Measurements from ENCODE around the gene ANO5. TPM values are rescaled to one million over a fixed set of nuclear protein-coding genes. Genes with fewer than 3 reads are reported as not detected.

ANO5 gene
- total and polyA plus RNA-seq, 2 of the 4 experiments (the other 2 are of a cell fraction): not detected

GRCh38 chr11:22194306-22194705 is 1.4 kb downstream of the ANO5 start:
- no peak overlapping the region for H2BK120ac ChIP-seq (ENCODE audit: low read depth, low read length)
- no peak overlapping the region for H3K9ac ChIP-seq (ENCODE audit: low read depth, low read length)
- no peaks in the 10 kb centered on the region for H3K79me1 ChIP-seq (ENCODE audit: low read depth in 1 of 2, low read length in 2 of 2)
- H3K4ac ChIP-seq (ENCODE audit: low read depth, low read length): no peak overlapping the region
- in situ Hi-C loops (cut with MboI; ENCODE audit: low sequenced_read_pairs) (no loop called here), dilution Hi-C loops (cut with HindIII; ENCODE audit: low sequenced_read_pairs, unreplicated experiment) (no loop called here), intact Hi-C loops (cut with micrococcal nuclease) (no loop called here)
- H3K27ac ChIP-seq (ENCODE audit: insufficient read depth, low read length): no peak overlapping the region
- H2BK15ac ChIP-seq (ENCODE audit: low read depth, low read length): no peak overlapping the region
- no peaks in the 10 kb centered on the region; the same call in 1 of the 2 replicates for H3K9me3 ChIP-seq (ENCODE audit: control insufficient read depth, insufficient read depth, low read length)
- H4K91ac ChIP-seq (ENCODE audit: insufficient read depth, low read depth, low read length): no peak overlapping the region
- H3K4me2 ChIP-seq (ENCODE audit: low read depth, low read length): no peak overlapping the region
- no peaks in the 10 kb centered on the region for H3K4me1 ChIP-seq (ENCODE audit: control insufficient read depth, insufficient read depth, low read length)
- no peak overlapping the region for H3K4me3 ChIP-seq (ENCODE audit: insufficient read depth, low read depth, low read length)
- ATAC-seq (ENCODE audit: low read depth): no peak
- no peak overlapping the region for H2BK5ac ChIP-seq (ENCODE audit: low read depth, low read length, poor library complexity, severe bottlenecking)
- no peak overlapping the region for H2AK9ac ChIP-seq (replicated peaks; ENCODE audit: low read depth, low read length, poor library complexity)
- ChIA-PET POLR2A (ENCODE audit: unreplicated experiment) (no interaction called here), CTCF (no interaction called here)
- no peaks in the 10 kb centered on the region for H3K9me1 ChIP-seq (ENCODE audit: insufficient read depth, low read length)
- no peaks in the 10 kb centered on the region for H4K20me1 ChIP-seq (ENCODE audit: insufficient read depth, low read length)
- no peak overlapping the region for H4K8ac ChIP-seq (ENCODE audit: low read depth in 2 of 2, low read length in 2 of 2)
- H3K27me3 ChIP-seq (ENCODE audit: control insufficient read depth, insufficient read depth, low read length): no peaks in the 10 kb centered on the region; the same call in 1 of the 2 replicates
- no peak overlapping the region for H4K5ac ChIP-seq (ENCODE audit: low read depth, low read length)
- no peak overlapping the region for H2AFZ ChIP-seq (replicated peaks; ENCODE audit: low read length, poor library complexity)
- H3K14ac ChIP-seq (replicated peaks; ENCODE audit: low read depth, low read length): no peak overlapping the region
- no CpG with 5 or more reads among the region's 5 CpGs for WGBS, 2 experiments (ENCODE audit: extremely low coverage in 2 of 2, insufficient read length in 1 of 2)
- DNase-seq: no peak
- H3K36me3 ChIP-seq (ENCODE audit: control insufficient read depth, insufficient read depth, low read length): no peaks in the 10 kb centered on the region
- BruUV-seq (replicated peaks): no TSS peak
- no peak overlapping the region for H2AK5ac ChIP-seq (ENCODE audit: low read depth, low read length)
- TF ChIP-seq RAD21 (IDR thresholded peaks at IDR 0.05; ENCODE audit: low read length) (no peak), CEBPB (IDR thresholded peaks at IDR 0.05; ENCODE audit: low read depth, low read length) (no peak), NFE2L2 (IDR thresholded peaks at IDR 0.05; ENCODE audit: low read depth, low read length) (no peak), MAZ (IDR thresholded peaks at IDR 0.05; ENCODE audit: borderline replicate concordance, low read depth, low read length) (no peak), MXI1 (IDR thresholded peaks at IDR 0.05; ENCODE audit: borderline replicate concordance, low read depth, low read length) (no peak), POLR2A (IDR thresholded peaks at IDR 0.05; ENCODE audit: low read depth, low read length) (no peak), BHLHE40 (IDR thresholded peaks at IDR 0.05; ENCODE audit: low read depth, low read length) (no peak), RFX5 (IDR thresholded peaks at IDR 0.05; ENCODE audit: low read depth, low read length) (no peak), CHD1 (IDR thresholded peaks at IDR 0.05; ENCODE audit: low read depth, low read length) (no peak), SMC3 (IDR thresholded peaks at IDR 0.05; ENCODE audit: low read depth, low read length) (no peak), FOS (IDR thresholded peaks at IDR 0.05; ENCODE audit: low read depth, low read length) (no peak)
- TF ChIP-seq, protein P1, sequence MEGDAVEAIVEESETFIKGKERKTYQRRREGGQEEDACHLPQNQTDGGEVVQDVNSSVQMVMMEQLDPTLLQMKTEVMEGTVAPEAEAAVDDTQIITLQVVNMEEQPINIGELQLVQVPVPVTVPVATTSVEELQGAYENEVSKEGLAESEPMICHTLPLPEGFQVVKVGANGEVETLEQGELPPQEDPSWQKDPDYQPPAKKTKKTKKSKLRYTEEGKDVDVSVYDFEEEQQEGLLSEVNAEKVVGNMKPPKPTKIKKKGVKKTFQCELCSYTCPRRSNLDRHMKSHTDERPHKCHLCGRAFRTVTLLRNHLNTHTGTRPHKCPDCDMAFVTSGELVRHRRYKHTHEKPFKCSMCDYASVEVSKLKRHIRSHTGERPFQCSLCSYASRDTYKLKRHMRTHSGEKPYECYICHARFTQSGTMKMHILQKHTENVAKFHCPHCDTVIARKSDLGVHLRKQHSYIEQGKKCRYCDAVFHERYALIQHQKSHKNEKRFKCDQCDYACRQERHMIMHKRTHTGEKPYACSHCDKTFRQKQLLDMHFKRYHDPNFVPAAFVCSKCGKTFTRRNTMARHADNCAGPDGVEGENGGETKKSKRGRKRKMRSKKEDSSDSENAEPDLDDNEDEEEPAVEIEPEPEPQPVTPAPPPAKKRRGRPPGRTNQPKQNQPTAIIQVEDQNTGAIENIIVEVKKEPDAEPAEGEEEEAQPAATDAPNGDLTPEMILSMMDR (conservative IDR thresholded peaks at IDR 0.05; ENCODE audit: low read depth, low read length): no peak
- TF ChIP-seq, protein P2, sequence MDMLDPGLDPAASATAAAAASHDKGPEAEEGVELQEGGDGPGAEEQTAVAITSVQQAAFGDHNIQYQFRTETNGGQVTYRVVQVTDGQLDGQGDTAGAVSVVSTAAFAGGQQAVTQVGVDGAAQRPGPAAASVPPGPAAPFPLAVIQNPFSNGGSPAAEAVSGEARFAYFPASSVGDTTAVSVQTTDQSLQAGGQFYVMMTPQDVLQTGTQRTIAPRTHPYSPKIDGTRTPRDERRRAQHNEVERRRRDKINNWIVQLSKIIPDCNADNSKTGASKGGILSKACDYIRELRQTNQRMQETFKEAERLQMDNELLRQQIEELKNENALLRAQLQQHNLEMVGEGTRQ (IDR thresholded peaks at IDR 0.05; ENCODE audit: low read depth, low read length): no peak
- H3K18ac ChIP-seq (ENCODE audit: low read depth, low read length): no peak overlapping the region
- no peak overlapping the region for H2BK20ac ChIP-seq (ENCODE audit: low read depth, low read length)
- H3K23ac ChIP-seq (ENCODE audit: low read depth, low read length): no peak overlapping the region
- no peak overlapping the region for H3K56ac ChIP-seq (ENCODE audit: extremely low read depth, insufficient read depth, low read length)

Measured in IMR-90 (cell line).